ENCODE measurements around the gene ARFGEF2.
"Not testable (repeated sequence)": the region's sequence is repeated elsewhere in the genome, so short reads cannot be mapped to it uniquely, and the experiment has no call there.

Gene ARFGEF2

GRCh38 chr20:49046087-49046900 is 124.8 kb downstream of the ARFGEF2 start, which contains the start of gene CSE1L:
Gene CSE1L, plus strand, starts transcription at chr20:49046312. Its CDS starts 12,152 bp downstream, at chr20:49058464.
- peak; percentile 100 for FAIRE-seq
- DNase-seq (ENCODE audit: insufficient read length, low spot score), result peak; percentile 100

GRCh38 chr20:49052334-49052733 is 130.8 kb downstream of the ARFGEF2 start:
- peak; percentile 54 for FAIRE-seq
- DNase-seq (ENCODE audit: insufficient read length, low spot score), result no peak

GRCh38 chr20:49054056-49054643 is 132.6 kb downstream of the ARFGEF2 start:
- no peak for FAIRE-seq
- DNase-seq (ENCODE audit: insufficient read length, low spot score), result no peak

- FAIRE-seq, result peak; percentile 86
- DNase-seq (ENCODE audit: insufficient read length, low spot score), result no peak
These were observed 141.8 kb downstream of the ARFGEF2 start for GRCh38 chr20:49063279-49063678.

- FAIRE-seq (peak; percentile 87), DNase-seq (ENCODE audit: insufficient read length, low spot score) (no peak)
These were observed 153.0 kb downstream of the ARFGEF2 start for GRCh38 chr20:49074521-49074920.

- FAIRE-seq, result no peak
- no peak for DNase-seq (ENCODE audit: insufficient read length, low spot score)
These were observed 156.8 kb downstream of the ARFGEF2 start for GRCh38 chr20:49078310-49078709.

- not testable (repeated sequence) for FAIRE-seq; DNase-seq (ENCODE audit: insufficient read length, low spot score)
These were observed 160.8 kb downstream of the ARFGEF2 start for GRCh38 chr20:49082295-49082694.
